Bronchial epithelial cell (primary cell): ENCODE measurements around the gene SERTM1. TPM values are rescaled to one million over a fixed set of nuclear protein-coding genes. Genes with fewer than 3 reads are reported as not detected.

Source experiments
- DNase-seq: peaks from one replicate; pipeline ENCODE4 v3.0.0-alpha.2; 2010; ENCODE audit warnings: low read depth
- FAIRE-seq: peaks from 2 replicates; lab custom pipeline; 2011; peaks lifted over from hg19 to GRCh38; lab: Jason Lieb, UNC
- H3K27me3 ChIP-seq: 2 replicates; pipeline ENCODE4 v1.5.1; 2011; ENCODE audit warnings: low read length; ENCODE audit not compliant: control insufficient read depth, insufficient read depth
- H3K36me3 ChIP-seq: 2 replicates; pipeline ENCODE4 v1.5.1; 2011; ENCODE audit warnings: low read length; ENCODE audit not compliant: control insufficient read depth, insufficient read depth
- H3K4me3 ChIP-seq: 2 replicates; pipeline ENCODE4 v1.5.1; 2011; ENCODE audit warnings: mild to moderate bottlenecking, low read depth, low read length, control low read depth
- CTCF ChIP-seq: IDR thresholded peaks from 2 replicates; pipeline ENCODE4 v1.5.1; 2011; ENCODE audit warnings: mild to moderate bottlenecking, moderate library complexity, low read length, control low read depth, inconsistent platforms; ENCODE audit not compliant: insufficient read depth, severe bottlenecking
- total RNA-seq: library from RNA; depleted of rRNA; stranded (reverse); fragments of >200 nt; gene quantifications from 2 replicates; pipeline ENCODE4 v1.2.1, GENCODE V29; 2014

SERTM1 gene
- total RNA-seq, 1 donor from 2014 or later, result not detected

- TF ChIP-seq CTCF, result no peak
- Histone ChIP-seq H3K27me3 (no peaks in the 10 kb centered on the region), H3K4me3 (no peak overlapping the region), H3K36me3 (no peaks in the 10 kb centered on the region)
- no peak for FAIRE-seq
- peak; percentile 56 for DNase-seq
These were observed 12.1 kb downstream of the SERTM1 start for GRCh38 chr13:36685927-36686326.

GRCh38 chr13:36696410-36697010 lies 22.7 kb downstream of the SERTM1 start:
- DNase-seq (no peak), FAIRE-seq (no peak)
- H3K36me3 ChIP-seq, result no peaks in the 10 kb centered on the region
- H3K27me3 ChIP-seq, result no peaks in the 10 kb centered on the region
- H3K4me3 ChIP-seq, result no peak overlapping the region
- TF ChIP-seq CTCF, result no peak

GRCh38 chr13:36700170-36700569 lies 26.4 kb downstream of the SERTM1 start:
- FAIRE-seq, result peak; percentile 32
- no peak for TF ChIP-seq CTCF
- DNase-seq, result no peak

GRCh38 chr13:36706755-36707154 lies 32.9 kb downstream of the SERTM1 start:
- DNase-seq, result no peak
- no peak for TF ChIP-seq CTCF
- Histone ChIP-seq H3K4me3 (no peak overlapping the region), H3K27me3 (no peaks in the 10 kb centered on the region), H3K36me3 (no peaks in the 10 kb centered on the region)
- FAIRE-seq, result peak; percentile 50

More at GRCh38 chr13:36700170-36700569, 26.4 kb downstream of the SERTM1 start:
- H3K36me3 ChIP-seq, result no peaks in the 10 kb centered on the region
- no peak overlapping the region for H3K4me3 ChIP-seq
- H3K27me3 ChIP-seq, result no peaks in the 10 kb centered on the region

- no peaks in the 10 kb centered on the region for H3K27me3 ChIP-seq
- H3K4me3 ChIP-seq, result no peak overlapping the region
- FAIRE-seq, result no peak
- TF ChIP-seq CTCF, result no peak
- no peaks in the 10 kb centered on the region for H3K36me3 ChIP-seq
- no peak for DNase-seq
These were observed 35.5 kb downstream of the SERTM1 start for GRCh38 chr13:36709136-36709890.
